ENCODE results near the gene MESP2. TPM values are rescaled to one million over a fixed set of nuclear protein-coding genes. Genes with fewer than 3 reads are reported as not detected.

Gene MESP2
- total and polyA plus RNA-seq, 2 of the 13 experiments (the other 11 are each of a cell fraction or from before 2014, with no cell fraction given): not detected

DNA sequence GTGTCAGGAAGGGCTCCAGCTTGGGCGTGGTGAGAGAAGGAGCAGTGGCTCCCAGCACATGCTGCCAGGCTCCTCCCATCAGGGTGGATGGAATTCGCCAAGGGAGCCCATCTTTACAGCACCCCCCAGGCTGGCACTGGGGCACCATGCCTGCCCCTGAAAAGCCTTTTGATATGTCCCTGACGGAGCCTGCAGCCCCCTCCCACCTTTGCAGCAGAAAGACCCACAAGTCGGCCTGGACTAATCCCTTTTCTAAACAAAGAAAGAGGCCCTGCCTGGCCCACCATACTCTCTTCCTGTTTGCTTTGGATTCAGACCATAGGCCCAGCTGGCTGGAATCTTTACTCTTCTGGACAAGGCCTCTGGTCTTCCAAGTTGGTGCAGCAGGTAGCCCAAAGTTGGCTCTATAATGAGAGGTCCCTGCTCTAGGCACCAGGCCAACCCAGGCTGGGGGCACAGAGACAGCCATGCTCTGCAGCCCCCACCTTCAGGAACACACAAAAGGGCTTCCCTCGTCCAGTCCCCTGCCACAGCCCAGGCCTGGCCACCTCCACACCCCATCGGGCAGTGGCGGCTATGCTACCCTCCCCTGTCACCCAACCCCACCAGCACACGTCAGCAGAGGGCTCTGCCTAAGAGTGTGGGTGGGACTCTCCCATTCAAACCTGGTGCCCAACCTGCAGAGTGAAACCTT is 33.1 kb downstream of the MESP2 start (continued):
- 0 out of 2 replicates have a peak, but pooled peaks have one; percentile 52 for TF ChIP-seq DNMT3B (CRISPR knock-in tag; conservative IDR thresholded peaks at IDR 0.05)
- TF ChIP-seq ZC3H4 (CRISPR knock-in tag; IDR thresholded peaks at IDR 0.05; ENCODE audit: borderline replicate concordance): no peak
- TF ChIP-seq MYNN (CRISPR knock-in tag; IDR thresholded peaks at IDR 0.05; ENCODE audit: low read depth): no peak
- TF ChIP-seq ZBTB3 (CRISPR knock-in tag; IDR thresholded peaks at IDR 0.05; ENCODE audit: borderline replicate concordance, low read depth): no peak
- no peak for TF ChIP-seq YY1 (IDR thresholded peaks at IDR 0.05; ENCODE audit: insufficient read depth, insufficient replicate concordance, low read depth, low read length)
- no peak for TF ChIP-seq KMT2A (CRISPR knock-in tag; IDR thresholded peaks at IDR 0.05)
- peak; percentile 29; the same call in 1 of the 2 replicates for TF ChIP-seq ATF1 (CRISPR knock-in tag; IDR thresholded peaks at IDR 0.05)
- peak; percentile 84; the same call in 1 of the 2 replicates for TF ChIP-seq ZNF430 (CRISPR knock-in tag; IDR thresholded peaks at IDR 0.05)
- no peak; the same call in 1 of the 2 replicates for TF ChIP-seq BORCS8-MEF2B (CRISPR knock-in tag; IDR thresholded peaks at IDR 0.05)
- TF ChIP-seq HHEX (CRISPR knock-in tag; IDR thresholded peaks at IDR 0.05): no peak; the same call in 1 of the 2 replicates
- TF ChIP-seq ATRX (CRISPR knock-in tag; IDR thresholded peaks at IDR 0.05; ENCODE audit: borderline replicate concordance): no peak
- TF ChIP-seq TBX2 (CRISPR knock-in tag; IDR thresholded peaks at IDR 0.05; ENCODE audit: borderline replicate concordance): peak; percentile 93
- no peak for TF ChIP-seq NCOA5 (CRISPR knock-in tag; IDR thresholded peaks at IDR 0.05)
- TF ChIP-seq ZNF460 (CRISPR knock-in tag; IDR thresholded peaks at IDR 0.05; ENCODE audit: borderline replicate concordance): no peak
- TF ChIP-seq SMC3 (IDR thresholded peaks at IDR 0.05; ENCODE audit: low read length): 0 out of 2 replicates have a peak, but pooled peaks have one; percentile 4
- no peak; the same call in 1 of the 2 replicates for TF ChIP-seq ZNF143 (CRISPR knock-in tag; IDR thresholded peaks at IDR 0.05)
- TF ChIP-seq KLF11 (CRISPR knock-in tag; IDR thresholded peaks at IDR 0.05): no peak
- TF ChIP-seq, protein P1, sequence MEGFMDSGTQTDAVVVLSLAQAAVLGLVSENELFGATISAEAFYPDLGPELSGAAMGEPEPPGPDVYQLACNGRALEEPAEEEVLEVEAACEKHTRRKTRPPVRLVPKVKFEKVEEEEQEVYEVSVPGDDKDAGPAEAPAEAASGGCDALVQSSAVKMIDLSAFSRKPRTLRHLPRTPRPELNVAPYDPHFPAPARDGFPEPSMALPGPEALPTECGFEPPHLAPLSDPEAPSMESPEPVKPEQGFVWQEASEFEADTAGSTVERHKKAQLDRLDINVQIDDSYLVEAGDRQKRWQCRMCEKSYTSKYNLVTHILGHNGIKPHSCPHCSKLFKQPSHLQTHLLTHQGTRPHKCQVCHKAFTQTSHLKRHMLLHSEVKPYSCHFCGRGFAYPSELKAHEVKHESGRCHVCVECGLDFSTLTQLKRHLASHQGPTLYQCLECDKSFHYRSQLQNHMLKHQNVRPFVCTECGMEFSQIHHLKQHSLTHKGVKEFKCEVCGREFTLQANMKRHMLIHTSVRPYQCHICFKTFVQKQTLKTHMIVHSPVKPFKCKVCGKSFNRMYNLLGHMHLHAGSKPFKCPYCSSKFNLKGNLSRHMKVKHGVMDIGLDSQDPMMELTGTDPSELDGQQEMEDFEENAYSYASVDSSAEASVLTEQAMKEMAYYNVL (CRISPR knock-in tag; IDR thresholded peaks at IDR 0.05; ENCODE audit: borderline replicate concordance): peak; percentile 63; the same call in 1 of the 2 replicates
- no peak for TF ChIP-seq PRMT3 (CRISPR knock-in tag; IDR thresholded peaks at IDR 0.05; ENCODE audit: borderline replicate concordance, low read depth)
- TF ChIP-seq, protein P2, sequence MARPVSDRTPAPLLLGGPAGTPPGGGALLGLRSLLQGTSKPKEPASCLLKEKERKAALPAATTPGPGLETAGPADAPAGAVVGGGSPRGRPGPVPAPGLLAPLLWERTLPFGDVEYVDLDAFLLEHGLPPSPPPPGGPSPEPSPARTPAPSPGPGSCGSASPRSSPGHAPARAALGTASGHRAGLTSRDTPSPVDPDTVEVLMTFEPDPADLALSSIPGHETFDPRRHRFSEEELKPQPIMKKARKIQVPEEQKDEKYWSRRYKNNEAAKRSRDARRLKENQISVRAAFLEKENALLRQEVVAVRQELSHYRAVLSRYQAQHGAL (CRISPR knock-in tag; IDR thresholded peaks at IDR 0.05; ENCODE audit: not compliant biosample characterization): no peak
- peak; percentile 68 for TF ChIP-seq ZNF772 (CRISPR knock-in tag; IDR thresholded peaks at IDR 0.05)
- TF ChIP-seq YEATS4 (CRISPR knock-in tag; IDR thresholded peaks at IDR 0.05; ENCODE audit: borderline replicate concordance): no peak
- no peak for TF ChIP-seq ZNF660 (CRISPR knock-in tag; IDR thresholded peaks at IDR 0.05; ENCODE audit: borderline replicate concordance, low read depth)
- TF ChIP-seq ZFP41 (CRISPR knock-in tag; IDR thresholded peaks at IDR 0.05; ENCODE audit: borderline replicate concordance): no peak
- TF ChIP-seq ZNF761 (CRISPR knock-in tag; conservative IDR thresholded peaks at IDR 0.05): no peak; the same call in 1 of the 2 replicates
- no peak; the same call in 1 of the 2 replicates for TF ChIP-seq RNF2 (conservative IDR thresholded peaks at IDR 0.05; ENCODE audit: low read depth)
- TF ChIP-seq ZMYM3 (CRISPR knock-in tag; IDR thresholded peaks at IDR 0.05): no peak; the same call in 1 of the 2 replicates
- TF ChIP-seq STAT5B (CRISPR knock-in tag; IDR thresholded peaks at IDR 0.05): no peak
- TF ChIP-seq CHD2 (IDR thresholded peaks at IDR 0.05; ENCODE audit: low read depth, low read length): no peak
- no peak for TF ChIP-seq ZFAT (CRISPR knock-in tag; conservative IDR thresholded peaks at IDR 0.05)
- no peak for TF ChIP-seq ZFP82 (CRISPR knock-in tag; IDR thresholded peaks at IDR 0.05; ENCODE audit: borderline replicate concordance)
